ENCODE measurements around the gene CDK5. TPM values are rescaled to one million over a fixed set of nuclear protein-coding genes. Genes with fewer than 3 reads are reported as not detected.

The CDK5 gene
- total and polyA plus RNA-seq, 10 of the 15 experiments (the other 5 are each of a cell fraction or from before 2014, with no cell fraction given): 1.5 to 33.4 (median 21.6) TPM

DNA sequence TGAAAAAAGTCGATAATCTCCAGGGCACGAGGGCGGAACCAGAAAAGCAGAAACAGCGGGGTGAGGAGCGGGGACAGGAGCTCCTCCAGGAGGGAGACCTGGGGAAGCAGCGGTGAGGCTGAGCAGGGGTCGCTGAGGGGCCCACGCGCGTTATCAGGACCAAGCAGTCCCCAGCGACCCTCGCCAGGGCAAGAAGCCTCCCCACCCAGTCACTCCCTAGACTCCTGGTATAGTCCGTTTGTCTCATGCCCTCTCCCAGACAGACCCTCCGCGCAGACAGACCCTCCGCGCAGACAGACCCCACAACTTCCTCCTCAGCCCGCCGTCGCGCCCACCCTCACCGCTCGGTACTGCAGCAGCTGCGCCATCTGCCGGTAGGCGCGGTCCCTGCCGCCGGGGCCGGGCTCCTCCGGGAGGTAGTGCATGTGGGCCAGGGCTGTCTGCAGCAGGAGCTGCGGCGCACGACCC lies 39.7 kb downstream of the CDK5 start (continued):
- no peak for TF ChIP-seq ZBTB33 (IDR thresholded peaks at IDR 0.05)
- TF ChIP-seq, protein P1, sequence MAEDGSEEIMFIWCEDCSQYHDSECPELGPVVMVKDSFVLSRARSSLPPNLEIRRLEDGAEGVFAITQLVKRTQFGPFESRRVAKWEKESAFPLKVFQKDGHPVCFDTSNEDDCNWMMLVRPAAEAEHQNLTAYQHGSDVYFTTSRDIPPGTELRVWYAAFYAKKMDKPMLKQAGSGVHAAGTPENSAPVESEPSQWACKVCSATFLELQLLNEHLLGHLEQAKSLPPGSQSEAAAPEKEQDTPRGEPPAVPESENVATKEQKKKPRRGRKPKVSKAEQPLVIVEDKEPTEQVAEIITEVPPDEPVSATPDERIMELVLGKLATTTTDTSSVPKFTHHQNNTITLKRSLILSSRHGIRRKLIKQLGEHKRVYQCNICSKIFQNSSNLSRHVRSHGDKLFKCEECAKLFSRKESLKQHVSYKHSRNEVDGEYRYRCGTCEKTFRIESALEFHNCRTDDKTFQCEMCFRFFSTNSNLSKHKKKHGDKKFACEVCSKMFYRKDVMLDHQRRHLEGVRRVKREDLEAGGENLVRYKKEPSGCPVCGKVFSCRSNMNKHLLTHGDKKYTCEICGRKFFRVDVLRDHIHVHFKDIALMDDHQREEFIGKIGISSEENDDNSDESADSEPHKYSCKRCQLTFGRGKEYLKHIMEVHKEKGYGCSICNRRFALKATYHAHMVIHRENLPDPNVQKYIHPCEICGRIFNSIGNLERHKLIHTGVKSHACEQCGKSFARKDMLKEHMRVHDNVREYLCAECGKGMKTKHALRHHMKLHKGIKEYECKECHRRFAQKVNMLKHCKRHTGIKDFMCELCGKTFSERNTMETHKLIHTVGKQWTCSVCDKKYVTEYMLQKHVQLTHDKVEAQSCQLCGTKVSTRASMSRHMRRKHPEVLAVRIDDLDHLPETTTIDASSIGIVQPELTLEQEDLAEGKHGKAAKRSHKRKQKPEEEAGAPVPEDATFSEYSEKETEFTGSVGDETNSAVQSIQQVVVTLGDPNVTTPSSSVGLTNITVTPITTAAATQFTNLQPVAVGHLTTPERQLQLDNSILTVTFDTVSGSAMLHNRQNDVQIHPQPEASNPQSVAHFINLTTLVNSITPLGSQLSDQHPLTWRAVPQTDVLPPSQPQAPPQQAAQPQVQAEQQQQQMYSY (CRISPR knock-in tag; IDR thresholded peaks at IDR 0.05): no peak
- no peak for TF ChIP-seq MYB (IDR thresholded peaks at IDR 0.05; ENCODE audit: borderline replicate concordance, low read depth, low read length)
- no peak for TF ChIP-seq EP300 (IDR thresholded peaks at IDR 0.05; ENCODE audit: borderline replicate concordance in 1 of 2, control insufficient read depth in 1 of 2, low read depth in 2 of 2, low read length in 2 of 2)
- no peak for TF ChIP-seq ESRRA (IDR thresholded peaks at IDR 0.05; ENCODE audit: low read length)
- no peak for TF ChIP-seq SRF (IDR thresholded peaks at IDR 0.05; ENCODE audit: low read depth in 2 of 2, low read length in 2 of 2)
- 0 out of 2 replicates have a peak, but pooled peaks have one; percentile 49 for TF ChIP-seq GATAD2B (conservative IDR thresholded peaks at IDR 0.05; ENCODE audit: low read depth)
- TF ChIP-seq, protein P2, sequence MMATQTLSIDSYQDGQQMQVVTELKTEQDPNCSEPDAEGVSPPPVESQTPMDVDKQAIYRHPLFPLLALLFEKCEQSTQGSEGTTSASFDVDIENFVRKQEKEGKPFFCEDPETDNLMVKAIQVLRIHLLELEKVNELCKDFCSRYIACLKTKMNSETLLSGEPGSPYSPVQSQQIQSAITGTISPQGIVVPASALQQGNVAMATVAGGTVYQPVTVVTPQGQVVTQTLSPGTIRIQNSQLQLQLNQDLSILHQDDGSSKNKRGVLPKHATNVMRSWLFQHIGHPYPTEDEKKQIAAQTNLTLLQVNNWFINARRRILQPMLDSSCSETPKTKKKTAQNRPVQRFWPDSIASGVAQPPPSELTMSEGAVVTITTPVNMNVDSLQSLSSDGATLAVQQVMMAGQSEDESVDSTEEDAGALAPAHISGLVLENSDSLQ (IDR thresholded peaks at IDR 0.05): no peak
- no peak for TF ChIP-seq ASH2L (IDR thresholded peaks at IDR 0.05; ENCODE audit: borderline replicate concordance, low read depth)
- TF ChIP-seq CBX5 (IDR thresholded peaks at IDR 0.05; ENCODE audit: low read depth): no peak
- peak; percentile 49 for TF ChIP-seq RAD21 (IDR thresholded peaks at IDR 0.05; ENCODE audit: insufficient read depth, low read depth, low read length)
- TF ChIP-seq NFYA (IDR thresholded peaks at IDR 0.05; ENCODE audit: borderline replicate concordance, low read depth, low read length): no peak
